Loucy (cell line): ENCODE data around the gene RBM19.

Source experiments
- H2AFZ ChIP-seq: fragments of 200-600 bp; sonication (generic); 2 replicates; pipeline ENCODE4 v1.6.0; 2016; ENCODE audit warnings: antibody characterized with exemption, mild to moderate bottlenecking, low read length, moderate library complexity
- H3F3A ChIP-seq: fragments of 200-600 bp; 2 replicates; pipeline ENCODE4 v1.6.0; 2016; ENCODE audit warnings: antibody characterized with exemption, low read depth, mild to moderate bottlenecking
- H3K27me3 ChIP-seq: fragments of 200-600 bp; sonication (generic); 2 replicates; pipeline ENCODE4 v1.6.1; 2014; ENCODE audit warnings: low read length, mild to moderate bottlenecking; ENCODE audit not compliant: insufficient read depth, poor library complexity, severe bottlenecking
- H3K36me3 ChIP-seq: fragments of 200-600 bp; sonication (generic); 2 replicates; pipeline ENCODE4 v1.6.1; 2016; ENCODE audit warnings: low read length; ENCODE audit not compliant: insufficient read depth
- H3K4me1 ChIP-seq: fragments of 200-600 bp; sonication (generic); 2 replicates; pipeline ENCODE4 v1.5.1; 2014; ENCODE audit warnings: low read length, mild to moderate bottlenecking; ENCODE audit not compliant: insufficient read depth, poor library complexity, severe bottlenecking
- H3K4me2 ChIP-seq: fragments of 200-600 bp; sonication (generic); 2 replicates; pipeline ENCODE4 v1.6.0; 2014; ENCODE audit warnings: antibody characterized with exemption, low read length, low read depth, mild to moderate bottlenecking; ENCODE audit not compliant: poor library complexity, severe bottlenecking
- H3K4me3 ChIP-seq: fragments of 200-600 bp; sonication (generic); 2 replicates; pipeline ENCODE4 v1.5.1; 2014; ENCODE audit warnings: low read length, mild to moderate bottlenecking, mixed read lengths; ENCODE audit not compliant: poor library complexity, severe bottlenecking
- H3K79me2 ChIP-seq: fragments of 200-600 bp; sonication (generic); 2 replicates; pipeline ENCODE4 v1.6.1; 2014; ENCODE audit warnings: low read length; ENCODE audit not compliant: insufficient read depth
- H3K9ac ChIP-seq: fragments of 200-600 bp; sonication (generic); 2 replicates; pipeline ENCODE4 v1.6.0; 2014; ENCODE audit warnings: mild to moderate bottlenecking, low read depth, low read length, moderate library complexity; ENCODE audit not compliant: poor library complexity, severe bottlenecking
- H3K9me2 ChIP-seq: fragments of 200-600 bp; sonication (generic); replicated peaks from 2 replicates; pipeline ENCODE4 v1.6.1; 2016; ENCODE audit warnings: low read depth, low read length, mixed read lengths
- H3K9me3 ChIP-seq: fragments of 200-600 bp; sonication (generic); 2 replicates; pipeline ENCODE4 v1.6.1; 2014; ENCODE audit warnings: mild to moderate bottlenecking, antibody characterized with exemption, low read length, low read depth; ENCODE audit not compliant: insufficient read depth
- H4K20me1 ChIP-seq: fragments of 200-600 bp; sonication (generic); 2 replicates; pipeline ENCODE4 v1.6.0; 2014; ENCODE audit warnings: antibody characterized with exemption, low read length, mild to moderate bottlenecking; ENCODE audit not compliant: insufficient read depth, poor library complexity, severe bottlenecking
- EZH2phosphoT487 ChIP-seq: fragments of 200-600 bp; IDR thresholded peaks from 2 replicates; pipeline ENCODE4 v1.6.1; 2018; ENCODE audit warnings: antibody characterized with exemption, mild to moderate bottlenecking, moderate library complexity, borderline replicate concordance
- TF ChIP-seq, protein P1 (sequence below): fragments of 200-600 bp; sonication (generic); conservative IDR thresholded peaks from 2 replicates; pipeline ENCODE4 v1.5.1; 2014; ENCODE audit warnings: mild to moderate bottlenecking, antibody characterized with exemption, low read length

Gene RBM19

DNA sequence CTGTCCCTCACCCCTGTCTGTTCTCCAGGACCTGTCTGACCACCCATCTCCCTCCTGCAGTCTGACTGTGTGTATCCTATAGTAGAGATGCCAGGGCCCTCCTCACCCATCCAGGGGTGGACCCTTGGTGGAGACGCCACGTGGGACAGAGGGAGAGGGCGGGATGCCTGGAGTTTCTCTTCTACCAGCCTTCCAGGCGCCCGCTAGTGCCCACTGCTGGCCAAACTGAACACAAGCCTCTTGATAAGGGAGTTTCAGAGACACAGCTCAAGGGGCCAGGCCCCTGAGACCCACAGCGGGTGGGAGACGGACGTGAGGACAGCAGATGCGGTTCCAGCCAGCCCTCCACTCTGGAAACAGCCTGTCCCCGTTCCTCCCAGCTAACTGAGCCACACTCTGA, 147.3 kb downstream of the RBM19 start:
- Histone ChIP-seq H3K4me3 (no peak overlapping the region), H3K27me3 (no peaks in the 10 kb centered on the region), H3K9me2 (no peaks in the 10 kb centered on the region), H3F3A (no peaks in the 10 kb centered on the region), H3K79me2 (no peaks in the 10 kb centered on the region), H3K4me1 (no peaks in the 10 kb centered on the region), H3K9ac (no peak overlapping the region), H3K36me3 (no peaks in the 10 kb centered on the region), H3K4me2 (no peak overlapping the region), H2AFZ (no peak overlapping the region), H3K9me3 (no peaks in the 10 kb centered on the region), H4K20me1 (no peaks in the 10 kb centered on the region)
- no peak for TF ChIP-seq EZH2phosphoT487
- TF ChIP-seq, protein P1, sequence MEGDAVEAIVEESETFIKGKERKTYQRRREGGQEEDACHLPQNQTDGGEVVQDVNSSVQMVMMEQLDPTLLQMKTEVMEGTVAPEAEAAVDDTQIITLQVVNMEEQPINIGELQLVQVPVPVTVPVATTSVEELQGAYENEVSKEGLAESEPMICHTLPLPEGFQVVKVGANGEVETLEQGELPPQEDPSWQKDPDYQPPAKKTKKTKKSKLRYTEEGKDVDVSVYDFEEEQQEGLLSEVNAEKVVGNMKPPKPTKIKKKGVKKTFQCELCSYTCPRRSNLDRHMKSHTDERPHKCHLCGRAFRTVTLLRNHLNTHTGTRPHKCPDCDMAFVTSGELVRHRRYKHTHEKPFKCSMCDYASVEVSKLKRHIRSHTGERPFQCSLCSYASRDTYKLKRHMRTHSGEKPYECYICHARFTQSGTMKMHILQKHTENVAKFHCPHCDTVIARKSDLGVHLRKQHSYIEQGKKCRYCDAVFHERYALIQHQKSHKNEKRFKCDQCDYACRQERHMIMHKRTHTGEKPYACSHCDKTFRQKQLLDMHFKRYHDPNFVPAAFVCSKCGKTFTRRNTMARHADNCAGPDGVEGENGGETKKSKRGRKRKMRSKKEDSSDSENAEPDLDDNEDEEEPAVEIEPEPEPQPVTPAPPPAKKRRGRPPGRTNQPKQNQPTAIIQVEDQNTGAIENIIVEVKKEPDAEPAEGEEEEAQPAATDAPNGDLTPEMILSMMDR, result peak; percentile 57

DNA sequence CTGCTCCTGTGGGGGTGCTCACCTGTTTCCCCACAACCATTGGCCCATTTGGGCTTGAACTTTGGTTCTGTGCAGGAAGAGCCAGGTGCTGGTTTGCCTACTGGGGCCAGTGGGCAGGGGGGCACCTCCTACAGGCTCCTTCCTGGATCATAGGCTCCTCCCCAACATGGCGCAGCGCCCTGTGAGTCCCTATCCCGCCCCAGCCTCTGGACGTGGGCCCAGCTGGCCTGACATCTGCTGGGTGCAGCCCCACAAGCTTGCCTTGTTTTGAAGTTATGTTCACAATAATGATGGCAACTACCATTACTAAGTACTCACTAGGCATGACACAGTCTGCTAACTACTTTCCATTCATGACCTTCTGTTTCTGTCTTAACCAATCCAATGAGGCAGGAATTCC, 147.8 kb downstream of the RBM19 start:
- TF ChIP-seq, protein P1, result no peak
- TF ChIP-seq EZH2phosphoT487, result no peak
- no peak overlapping the region for H2AFZ ChIP-seq
- H3K9ac ChIP-seq, result no peak overlapping the region
- no peaks in the 10 kb centered on the region for H3K27me3 ChIP-seq
- H3F3A ChIP-seq, result no peaks in the 10 kb centered on the region
- H4K20me1 ChIP-seq, result no peaks in the 10 kb centered on the region
- no peaks in the 10 kb centered on the region for H3K4me1 ChIP-seq
- H3K36me3 ChIP-seq, result no peaks in the 10 kb centered on the region
- no peak overlapping the region for H3K4me2 ChIP-seq
- H3K4me3 ChIP-seq, result no peak overlapping the region
- no peaks in the 10 kb centered on the region for H3K9me2 ChIP-seq
- H3K79me2 ChIP-seq, result no peaks in the 10 kb centered on the region
- no peaks in the 10 kb centered on the region for H3K9me3 ChIP-seq

DNA sequence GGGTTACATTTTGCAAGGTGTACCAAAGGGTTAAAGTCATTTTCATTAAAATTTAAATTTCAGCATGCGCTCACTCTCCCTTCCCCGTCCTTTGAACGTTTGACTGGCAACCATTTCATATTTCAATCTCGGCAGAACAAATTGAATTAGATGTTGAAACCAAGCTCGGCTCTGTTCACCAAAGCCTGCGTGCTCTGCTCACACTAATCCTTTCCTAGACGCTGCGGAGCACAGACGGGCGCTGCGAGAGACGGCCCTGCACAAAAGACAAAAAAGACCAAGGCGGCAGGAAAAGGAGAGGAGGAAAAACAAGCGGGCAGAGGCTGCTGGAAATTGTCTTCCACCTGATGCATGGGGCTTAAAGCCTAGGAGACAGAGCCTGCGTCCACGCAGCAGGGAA, 149.3 kb downstream of the RBM19 start:
- Histone ChIP-seq H3K36me3 (no peaks in the 10 kb centered on the region), H3K9me3 (no peaks in the 10 kb centered on the region), H3K79me2 (no peaks in the 10 kb centered on the region), H3F3A (no peaks in the 10 kb centered on the region), H3K27me3 (no peaks in the 10 kb centered on the region), H2AFZ (no peak overlapping the region), H3K4me1 (no peaks in the 10 kb centered on the region), H3K4me3 (no peak overlapping the region), H3K9me2 (no peaks in the 10 kb centered on the region), H3K4me2 (no peak overlapping the region), H3K9ac (no peak overlapping the region), H4K20me1 (no peaks in the 10 kb centered on the region)
- no peak for TF ChIP-seq EZH2phosphoT487
- TF ChIP-seq, protein P1, result no peak
